SIG-M5 (cell line): ENCODE data around the gene UFC1.
A peak's percentile ranks its signal among the peaks of the same experiment; 100 is the strongest.

Experiments
- DNase-seq: peaks from one replicate; lab custom pipeline; 2025; lab: John Stamatoyannopoulos, UW

The UFC1 gene

GRCh38 chr1:161193561-161194235 is 39.9 kb downstream of the UFC1 start:
- no peak for DNase-seq

GRCh38 chr1:161195171-161195570 is 41.4 kb downstream of the UFC1 start:
- DNase-seq = no peak

GRCh38 chr1:161196111-161196510 is 42.3 kb downstream of the UFC1 start:
- DNase-seq = no peak

- no peak for DNase-seq
Observed at GRCh38 chr1:161196521-161197451, 43.0 kb downstream of the UFC1 start.

- DNase-seq = no peak
Observed at GRCh38 chr1:161197560-161198193, 43.9 kb downstream of the UFC1 start.

GRCh38 chr1:161198194-161198896 is 44.6 kb downstream of the UFC1 start:
- no peak for DNase-seq

GRCh38 chr1:161198897-161199431 is 45.2 kb downstream of the UFC1 start, which contains the start of gene ADAMTS4:
TSS of gene ADAMTS4 (minus strand) at chr1:161199054. CDS start at chr1:161198627, 427 bp downstream.
- DNase-seq = no peak

- no peak for DNase-seq
Observed at GRCh38 chr1:161199506-161200139, 45.8 kb downstream of the UFC1 start.

- DNase-seq = no peak
Observed at GRCh38 chr1:161200421-161200991, 46.7 kb downstream of the UFC1 start.

GRCh38 chr1:161200992-161201835 is 47.4 kb downstream of the UFC1 start:
- DNase-seq = no peak

GRCh38 chr1:161201836-161202712 is 48.3 kb downstream of the UFC1 start, which contains the start of gene NDUFS2:
TSS of gene NDUFS2 (plus strand) at chr1:161202367. CDS start at chr1:161202386, 19 bp downstream.
- DNase-seq = peak; percentile 99

- DNase-seq = no peak
Observed at GRCh38 chr1:161206411-161207140, 52.8 kb downstream of the UFC1 start.

- no peak for DNase-seq
Observed at GRCh38 chr1:161207173-161207572, 53.4 kb downstream of the UFC1 start.
